ENCODE data around the gene UNC50. TPM values are rescaled to one million over a fixed set of nuclear protein-coding genes. Genes with fewer than 3 reads are reported as not detected.

UNC50 gene
- total and polyA plus RNA-seq, 2 experiments from 2014 or later: 38.7 to 49.4 TPM

GRCh38 chr2:98623657-98624056 is 15.3 kb downstream of the UNC50 start (continued):
- no peak for TF ChIP-seq CTCF (conservative IDR thresholded peaks at IDR 0.05; ENCODE audit: low read depth in 2 of 2)
- TF ChIP-seq, protein P1, sequence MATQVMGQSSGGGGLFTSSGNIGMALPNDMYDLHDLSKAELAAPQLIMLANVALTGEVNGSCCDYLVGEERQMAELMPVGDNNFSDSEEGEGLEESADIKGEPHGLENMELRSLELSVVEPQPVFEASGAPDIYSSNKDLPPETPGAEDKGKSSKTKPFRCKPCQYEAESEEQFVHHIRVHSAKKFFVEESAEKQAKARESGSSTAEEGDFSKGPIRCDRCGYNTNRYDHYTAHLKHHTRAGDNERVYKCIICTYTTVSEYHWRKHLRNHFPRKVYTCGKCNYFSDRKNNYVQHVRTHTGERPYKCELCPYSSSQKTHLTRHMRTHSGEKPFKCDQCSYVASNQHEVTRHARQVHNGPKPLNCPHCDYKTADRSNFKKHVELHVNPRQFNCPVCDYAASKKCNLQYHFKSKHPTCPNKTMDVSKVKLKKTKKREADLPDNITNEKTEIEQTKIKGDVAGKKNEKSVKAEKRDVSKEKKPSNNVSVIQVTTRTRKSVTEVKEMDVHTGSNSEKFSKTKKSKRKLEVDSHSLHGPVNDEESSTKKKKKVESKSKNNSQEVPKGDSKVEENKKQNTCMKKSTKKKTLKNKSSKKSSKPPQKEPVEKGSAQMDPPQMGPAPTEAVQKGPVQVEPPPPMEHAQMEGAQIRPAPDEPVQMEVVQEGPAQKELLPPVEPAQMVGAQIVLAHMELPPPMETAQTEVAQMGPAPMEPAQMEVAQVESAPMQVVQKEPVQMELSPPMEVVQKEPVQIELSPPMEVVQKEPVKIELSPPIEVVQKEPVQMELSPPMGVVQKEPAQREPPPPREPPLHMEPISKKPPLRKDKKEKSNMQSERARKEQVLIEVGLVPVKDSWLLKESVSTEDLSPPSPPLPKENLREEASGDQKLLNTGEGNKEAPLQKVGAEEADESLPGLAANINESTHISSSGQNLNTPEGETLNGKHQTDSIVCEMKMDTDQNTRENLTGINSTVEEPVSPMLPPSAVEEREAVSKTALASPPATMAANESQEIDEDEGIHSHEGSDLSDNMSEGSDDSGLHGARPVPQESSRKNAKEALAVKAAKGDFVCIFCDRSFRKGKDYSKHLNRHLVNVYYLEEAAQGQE (IDR thresholded peaks at IDR 0.05; ENCODE audit: unreplicated experiment): no peak
- TF ChIP-seq STAT1 (IDR thresholded peaks at IDR 0.05; ENCODE audit: unreplicated experiment): no peak

DNA sequence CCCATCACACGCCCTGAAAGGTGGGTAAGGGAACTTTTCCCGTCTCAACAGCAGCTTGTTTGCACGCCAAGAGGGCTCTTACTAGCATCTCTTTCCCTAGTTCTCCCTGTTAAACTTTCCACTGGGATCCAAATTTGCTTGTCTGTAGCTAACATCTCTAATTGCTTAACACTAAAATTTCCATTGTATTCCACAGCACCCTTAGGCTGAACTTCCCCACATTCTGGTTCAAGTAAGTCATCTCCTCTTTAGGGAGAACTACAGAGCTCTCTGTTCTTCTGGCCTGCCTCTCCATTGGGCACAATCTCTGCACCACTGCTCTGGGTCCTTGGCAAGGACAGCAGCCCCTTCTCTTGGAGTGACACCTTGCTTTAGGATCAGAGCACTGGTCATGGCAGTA is 24.0 kb downstream of the UNC50 start:
- no peaks in the 10 kb centered on the region for H3K36me3 Mint-ChIP-seq (ENCODE audit: low read depth)
- no peak for ATAC-seq
- TF ChIP-seq EZH2 (IDR thresholded peaks at IDR 0.05; ENCODE audit: low read depth, unreplicated experiment) (no peak), POLR2AphosphoS5 (IDR thresholded peaks at IDR 0.05; ENCODE audit: low read depth) (no peak), ZNF462 (CRISPR knock-in tag; IDR thresholded peaks at IDR 0.05) (no peak), JUNB (IDR thresholded peaks at IDR 0.05; ENCODE audit: unreplicated experiment) (no peak), NANOG (IDR thresholded peaks at IDR 0.05; ENCODE audit: borderline replicate concordance) (no peak), CREB1 (CRISPR knock-in tag; IDR thresholded peaks at IDR 0.05; ENCODE audit: low read depth) (no peak), CTCF (conservative IDR thresholded peaks at IDR 0.05; ENCODE audit: low read depth in 2 of 2) (no peak), STAT1 (IDR thresholded peaks at IDR 0.05; ENCODE audit: unreplicated experiment) (no peak), EZH2phosphoT487 (IDR thresholded peaks at IDR 0.05; ENCODE audit: unreplicated experiment) (no peak), ZNF114 (CRISPR knock-in tag; IDR thresholded peaks at IDR 0.05) (no peak)

More for the DNA sequence above, 24.0 kb downstream of the UNC50 start:
- Histone ChIP-seq H4K20me1 (replicated peaks; ENCODE audit: insufficient read depth) (no peaks in the 10 kb centered on the region), H3K27me3 (ENCODE audit: insufficient read depth) (no peaks in the 10 kb centered on the region), H3K36me3 (ENCODE audit: insufficient read depth) (no peaks in the 10 kb centered on the region), H2AFZ (no peak overlapping the region), H3K27ac (ENCODE audit: low read depth) (no peak overlapping the region), H3K4me3 (no peak overlapping the region), H3K4me1 (ENCODE audit: insufficient read depth) (no peaks in the 10 kb centered on the region), H3K9me2 (ENCODE audit: insufficient read depth) (no peaks in the 10 kb centered on the region), H3K79me2 (replicated peaks; ENCODE audit: insufficient read depth) (no peaks in the 10 kb centered on the region), H3K4me2 (no peak overlapping the region), H3F3A (replicated peaks; ENCODE audit: low read depth) (no peaks in the 10 kb centered on the region)
- Mint-ChIP-seq H3K27ac (no peak overlapping the region), H3K4me3 (no peak overlapping the region), H3K9me3 (no peaks in the 10 kb centered on the region), H3K27me3 (ENCODE audit: insufficient read depth, low read depth, poor library complexity) (peaks cover 3% of the 10 kb centered on the region), H3K4me1 (peaks cover 11% of the 10 kb centered on the region)
- DNase-seq (ENCODE audit: low spot score): no peak

Measured in GM23338 (cell line).